GM19372 (cell line): ENCODE data around the gene RHCG.

Source experiments
- ATAC-seq: cut with Tn5 transposase; IDR thresholded peaks from one replicate; pipeline ENCODE4 v1.9.1; 2021; ENCODE audit warnings: mild to moderate bottlenecking, low read depth, moderate library complexity; ENCODE audit not compliant: unreplicated experiment

Gene RHCG

GRCh38 chr15:89504166-89504565 is 7.8 kb upstream of the RHCG start:
- ATAC-seq: no peak

GRCh38 chr15:89502867-89503595 is 6.6 kb upstream of the RHCG start:
- ATAC-seq: no peak

DNA sequence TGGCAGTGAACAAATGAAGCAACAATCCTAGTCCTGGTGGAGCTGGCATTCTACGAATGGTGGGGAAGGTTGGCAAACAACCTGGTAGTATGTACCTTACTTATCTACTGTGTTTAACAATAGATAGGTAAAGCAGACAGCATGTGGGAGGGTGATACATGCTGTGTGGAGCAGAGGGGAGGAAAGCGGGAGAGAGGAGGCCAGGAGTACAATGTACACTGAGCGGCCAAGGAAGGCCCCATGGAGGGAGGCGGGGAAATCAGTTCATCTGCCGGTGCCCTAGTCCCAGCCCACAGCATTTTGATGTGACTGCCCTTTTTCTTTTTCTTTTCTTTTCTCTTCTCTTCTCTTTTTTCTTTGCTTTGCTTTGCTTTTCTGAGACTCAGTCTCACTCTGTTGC is 5.3 kb upstream of the RHCG start:
- ATAC-seq: no peak

GRCh38 chr15:89500397-89501270 is 4.3 kb upstream of the RHCG start:
- no peak for ATAC-seq

- ATAC-seq: no peak
These were observed 2.8 kb upstream of the RHCG start for GRCh38 chr15:89499156-89499555.

DNA sequence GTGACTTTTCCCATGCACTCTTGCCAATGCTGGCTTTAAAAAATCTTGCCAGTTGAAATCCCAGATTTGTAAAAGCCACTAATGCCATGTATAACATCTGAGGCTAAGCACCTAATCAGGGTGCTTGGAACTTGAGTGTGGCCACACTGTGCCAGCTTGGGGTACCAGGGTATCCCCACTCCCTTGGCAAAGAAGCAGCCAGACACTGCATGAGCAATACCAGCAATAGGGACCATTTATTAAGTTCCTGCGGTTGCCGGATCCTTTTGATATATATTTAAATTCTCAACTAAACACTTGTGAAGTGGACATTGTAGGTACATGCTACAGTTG is 2.2 kb upstream of the RHCG start:
- ATAC-seq: no peak

DNA sequence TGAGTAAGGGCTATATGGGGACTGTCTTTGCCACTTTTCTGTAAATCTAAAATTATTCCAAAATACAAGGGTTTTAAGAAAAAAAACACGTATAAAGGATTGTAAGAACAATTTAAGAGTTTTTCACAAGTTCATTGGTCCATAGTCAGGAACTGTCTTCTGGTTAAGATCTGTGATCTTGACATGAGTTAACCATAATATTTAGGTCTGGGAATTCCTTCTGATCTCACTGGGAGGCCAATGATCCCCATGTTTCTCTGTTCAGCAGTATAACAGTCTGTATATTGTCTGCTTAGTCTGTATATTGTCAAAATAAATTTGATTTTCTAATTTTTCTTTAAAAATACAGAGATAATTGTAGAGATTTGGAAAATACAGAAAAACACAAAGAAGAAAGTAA is 848 bp upstream of the RHCG start:
- no peak for ATAC-seq

DNA sequence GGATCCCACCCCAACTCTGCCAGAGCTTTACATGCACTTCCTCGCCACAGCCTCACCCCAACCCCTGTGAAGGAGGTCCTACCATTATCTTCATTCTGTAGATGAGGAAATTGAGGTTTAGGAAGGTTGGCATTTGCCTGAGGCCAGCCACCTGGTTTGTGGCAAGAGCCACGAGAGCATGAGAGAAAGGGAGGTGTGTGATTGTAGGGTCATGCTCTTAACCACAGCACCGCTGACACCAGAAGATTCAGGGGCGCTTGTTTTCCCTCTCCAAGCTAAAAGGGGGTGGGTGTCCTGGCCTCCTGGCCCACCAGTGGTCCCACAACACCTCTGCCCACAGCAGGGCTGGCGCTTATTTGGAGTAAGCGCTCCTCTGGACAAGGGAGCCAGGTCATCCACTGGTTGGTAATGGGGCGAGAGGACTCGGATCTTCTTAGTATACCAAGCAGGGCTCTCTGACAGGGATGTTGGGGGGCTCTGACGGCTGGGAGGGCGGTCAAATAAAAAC is 691 bp downstream of the RHCG start:
- ATAC-seq: no peak

- ATAC-seq: no peak
These were observed 1.3 kb downstream of the RHCG start for GRCh38 chr15:89494941-89495637.

- no peak for ATAC-seq
These were observed 2.4 kb downstream of the RHCG start for GRCh38 chr15:89494031-89494430.

DNA sequence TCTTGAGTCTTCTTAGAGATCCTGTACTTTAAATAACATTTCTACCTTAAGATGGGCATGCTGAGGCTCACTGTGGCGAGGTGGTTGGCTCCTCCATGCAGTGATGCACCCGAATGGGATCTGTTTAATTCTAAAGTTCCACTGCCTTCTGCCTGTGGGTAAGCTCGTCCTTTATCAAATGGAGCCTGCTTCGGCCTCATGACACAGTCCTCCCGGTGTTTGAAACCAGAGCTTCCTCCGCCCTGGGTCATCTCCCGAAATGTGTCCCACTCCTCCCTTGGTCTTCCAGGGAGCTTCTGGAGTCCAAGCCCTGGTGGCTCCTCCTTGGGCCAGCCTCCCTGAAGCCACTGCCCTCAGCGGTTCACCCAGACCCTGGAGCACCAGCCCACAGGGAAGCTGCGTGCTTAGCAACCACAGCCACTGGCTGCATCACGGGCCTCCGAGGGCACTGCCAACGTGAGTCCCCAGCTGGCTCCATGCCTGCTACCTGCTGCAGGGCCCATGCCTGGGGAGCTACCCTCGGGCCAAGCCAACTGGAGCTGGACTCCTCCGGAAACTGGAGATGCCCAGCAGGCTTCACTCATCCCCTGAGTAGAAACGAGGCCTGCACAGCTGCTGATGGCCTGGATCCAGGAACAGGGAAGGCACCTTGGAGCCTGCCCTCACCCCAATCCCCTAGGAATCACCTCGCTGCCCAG is 3.3 kb downstream of the RHCG start:
- ATAC-seq: no peak

DNA sequence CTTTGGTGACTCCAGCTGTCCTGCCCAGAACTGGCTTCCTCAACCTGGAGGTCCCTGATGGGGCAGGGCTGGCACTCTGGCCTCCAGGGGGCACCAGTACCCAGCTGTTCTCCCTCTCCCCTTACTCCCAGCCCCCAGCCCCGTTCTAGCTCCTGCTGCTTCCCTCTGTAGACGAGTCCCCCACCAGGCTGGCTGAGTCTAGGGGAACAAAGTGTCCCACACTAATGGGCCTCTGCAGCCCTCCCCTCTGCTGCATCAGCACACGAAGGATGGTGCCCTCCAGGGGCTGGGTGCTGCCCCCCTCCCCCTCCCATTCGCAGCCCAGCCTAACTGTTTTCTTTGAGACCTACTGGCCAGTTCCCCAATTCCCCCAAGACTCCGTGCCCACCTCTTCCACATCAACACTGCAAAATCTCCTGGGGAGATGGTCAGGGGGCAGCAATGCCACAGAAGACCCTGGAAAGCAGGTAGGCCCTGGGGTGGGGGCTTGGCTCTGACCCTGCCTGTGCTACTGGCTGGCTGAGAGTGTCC is 4.2 kb downstream of the RHCG start:
- no peak for ATAC-seq

DNA sequence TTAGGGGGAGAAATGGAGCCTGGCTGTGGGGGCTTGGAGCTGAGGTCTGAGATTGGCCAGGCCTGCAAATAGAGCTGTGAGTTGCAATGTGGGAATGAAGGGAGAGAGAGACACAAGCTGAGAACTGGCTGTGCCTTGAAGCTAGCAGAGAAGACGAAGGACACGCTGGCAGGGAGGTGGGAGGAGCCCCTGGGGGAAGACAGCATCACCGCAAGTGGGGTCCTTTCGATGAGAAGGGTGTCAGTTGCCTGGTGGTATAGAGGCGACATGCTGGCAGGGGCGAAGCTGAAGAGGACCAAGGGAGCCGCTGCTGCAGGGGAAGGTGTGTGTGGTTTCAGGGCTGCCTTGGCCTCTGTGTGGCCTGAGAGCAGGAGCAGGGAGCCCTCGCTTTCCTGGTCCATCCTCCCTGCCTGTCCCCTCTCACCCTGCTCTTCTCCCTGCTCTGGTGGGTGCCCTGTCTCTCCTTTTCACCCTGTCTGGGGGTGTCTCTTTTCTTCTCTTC is 5.5 kb downstream of the RHCG start:
- no peak for ATAC-seq

DNA sequence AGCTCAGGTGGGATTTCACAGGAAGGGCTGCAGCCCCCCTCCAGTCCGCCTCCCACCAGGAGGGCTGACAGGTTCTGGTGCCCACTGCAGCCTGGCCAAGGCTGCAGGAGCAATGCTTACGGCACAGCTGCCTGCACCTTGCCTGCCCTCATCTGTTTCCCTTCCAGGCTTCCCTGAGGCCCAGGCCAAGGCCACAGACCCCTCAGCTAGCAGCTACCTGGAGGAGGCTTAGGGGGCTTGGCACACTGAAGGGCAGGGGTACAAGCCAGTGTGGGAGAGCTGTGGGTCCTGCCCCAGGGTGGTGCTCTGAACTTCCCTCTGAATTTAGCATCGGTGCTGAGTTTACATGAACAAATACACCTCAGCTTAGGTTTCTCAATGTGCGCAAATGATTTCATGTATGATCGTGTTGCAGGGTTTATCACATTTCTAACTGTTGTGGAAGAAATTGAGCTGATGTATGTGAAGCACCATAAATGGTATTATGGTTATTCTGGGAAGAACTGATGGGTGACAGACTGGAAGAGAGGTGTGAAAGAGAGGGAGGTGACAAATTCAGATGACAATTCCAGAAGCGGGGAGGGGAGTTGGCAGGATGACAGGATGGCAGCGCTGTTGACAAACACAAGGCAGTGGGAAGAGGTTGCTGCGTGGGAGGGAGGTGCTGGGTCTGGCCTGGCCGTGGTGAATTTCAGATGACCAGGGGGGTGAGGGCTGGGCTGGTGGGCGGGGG is 6.1 kb downstream of the RHCG start:
- no peak for ATAC-seq

GRCh38 chr15:89489376-89489775 is 7.0 kb downstream of the RHCG start:
- ATAC-seq: no peak

GRCh38 chr15:89487791-89488190 is 8.6 kb downstream of the RHCG start:
- ATAC-seq: no peak

GRCh38 chr15:89486726-89487050 is 9.7 kb downstream of the RHCG start:
- no peak for ATAC-seq

DNA sequence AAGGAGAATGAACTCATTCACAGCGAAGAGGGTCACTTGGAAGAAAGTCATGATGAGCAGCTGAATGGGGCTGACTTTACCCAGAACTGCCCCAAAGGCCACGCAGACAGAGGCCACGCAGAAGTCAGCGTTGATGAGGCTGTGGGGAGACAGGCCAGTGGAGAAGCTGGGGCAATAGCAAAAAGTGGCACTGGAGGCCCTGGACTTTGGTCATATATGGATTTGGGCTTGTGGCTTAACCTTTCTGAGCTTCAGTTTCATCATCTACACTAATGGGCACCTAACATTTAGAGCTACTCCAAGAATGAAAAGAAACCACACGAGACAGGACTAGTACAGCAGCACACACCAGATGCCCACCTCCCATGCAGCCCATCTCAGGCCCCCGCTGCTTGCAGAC is 13.3 kb downstream of the RHCG start:
- ATAC-seq: no peak

DNA sequence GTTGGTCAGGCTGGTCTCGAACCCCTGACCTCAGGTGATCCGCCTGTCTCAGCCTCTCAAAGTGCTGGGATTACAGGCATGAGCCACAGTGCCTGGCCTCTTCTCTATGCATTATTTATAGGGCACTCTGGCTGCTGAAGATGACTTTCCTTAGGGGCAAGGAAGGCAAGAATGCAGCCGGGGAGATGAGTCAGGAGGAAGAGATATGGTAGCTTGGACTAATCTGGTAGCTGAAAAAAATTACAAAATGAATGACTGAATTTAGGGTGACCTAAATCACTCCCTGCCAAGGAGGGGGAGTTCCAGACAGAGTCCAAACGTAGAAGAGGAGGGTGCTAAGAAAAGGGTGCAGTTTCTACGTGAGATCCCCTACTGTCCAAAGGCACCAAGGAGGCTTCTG is 14.2 kb downstream of the RHCG start:
- ATAC-seq: no peak

GRCh38 chr15:89480505-89480904 is 15.9 kb downstream of the RHCG start:
- no peak for ATAC-seq
